Measurements from ENCODE around the gene NAT16. TPM values are rescaled to one million over a fixed set of nuclear protein-coding genes. Genes with fewer than 3 reads are reported as not detected.

Gene NAT16
- polyA plus RNA-seq, 1 donor from 2014 or later: 4.5 TPM

DNA sequence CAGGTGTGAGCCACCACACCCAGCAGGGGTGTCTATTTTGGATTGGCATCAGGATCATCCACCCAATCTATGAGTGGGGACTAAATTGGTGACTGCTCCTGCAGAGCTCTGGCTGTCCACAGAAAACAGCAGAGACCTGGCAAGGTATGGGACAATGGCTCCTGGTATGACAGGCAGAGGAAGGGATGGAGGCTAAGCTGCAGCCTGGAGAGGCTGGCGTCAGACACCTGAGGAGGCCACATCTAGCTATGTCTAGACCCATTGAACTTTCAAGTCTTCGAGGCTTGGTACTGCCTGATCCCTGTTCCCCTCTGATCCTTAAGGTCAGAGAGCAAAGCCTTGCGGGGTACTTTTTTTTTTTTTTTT is 56.4 kb downstream of the NAT16 start:
- no peaks in the 10 kb centered on the region for H3K9me3 ChIP-seq (ENCODE audit: low read length)
- no peak overlapping the region for H3K4me2 ChIP-seq (ENCODE audit: low read length)
- no peak overlapping the region for H3K27ac ChIP-seq (ENCODE audit: low read length)
- no peaks in the 10 kb centered on the region for H3K27me3 ChIP-seq (ENCODE audit: insufficient read depth, low read depth, low read length)
- H2AFZ ChIP-seq (ENCODE audit: low read depth, low read length): no peak overlapping the region
- no peak overlapping the region for H3K4me3 ChIP-seq (ENCODE audit: low read length)
- H3K36me3 ChIP-seq (ENCODE audit: insufficient read depth, low read length): no peaks in the 10 kb centered on the region
- no peaks in the 10 kb centered on the region for H3K9me2 ChIP-seq (ENCODE audit: insufficient read depth, low read length)
- H4K20me1 ChIP-seq (ENCODE audit: insufficient read depth): no peaks in the 10 kb centered on the region
- H3K79me2 ChIP-seq (replicated peaks; ENCODE audit: insufficient read depth, low read length): no peaks in the 10 kb centered on the region
- H3F3A ChIP-seq (ENCODE audit: insufficient read depth, low read length, poor library complexity, severe bottlenecking): no peaks in the 10 kb centered on the region
- TF ChIP-seq, protein P1, sequence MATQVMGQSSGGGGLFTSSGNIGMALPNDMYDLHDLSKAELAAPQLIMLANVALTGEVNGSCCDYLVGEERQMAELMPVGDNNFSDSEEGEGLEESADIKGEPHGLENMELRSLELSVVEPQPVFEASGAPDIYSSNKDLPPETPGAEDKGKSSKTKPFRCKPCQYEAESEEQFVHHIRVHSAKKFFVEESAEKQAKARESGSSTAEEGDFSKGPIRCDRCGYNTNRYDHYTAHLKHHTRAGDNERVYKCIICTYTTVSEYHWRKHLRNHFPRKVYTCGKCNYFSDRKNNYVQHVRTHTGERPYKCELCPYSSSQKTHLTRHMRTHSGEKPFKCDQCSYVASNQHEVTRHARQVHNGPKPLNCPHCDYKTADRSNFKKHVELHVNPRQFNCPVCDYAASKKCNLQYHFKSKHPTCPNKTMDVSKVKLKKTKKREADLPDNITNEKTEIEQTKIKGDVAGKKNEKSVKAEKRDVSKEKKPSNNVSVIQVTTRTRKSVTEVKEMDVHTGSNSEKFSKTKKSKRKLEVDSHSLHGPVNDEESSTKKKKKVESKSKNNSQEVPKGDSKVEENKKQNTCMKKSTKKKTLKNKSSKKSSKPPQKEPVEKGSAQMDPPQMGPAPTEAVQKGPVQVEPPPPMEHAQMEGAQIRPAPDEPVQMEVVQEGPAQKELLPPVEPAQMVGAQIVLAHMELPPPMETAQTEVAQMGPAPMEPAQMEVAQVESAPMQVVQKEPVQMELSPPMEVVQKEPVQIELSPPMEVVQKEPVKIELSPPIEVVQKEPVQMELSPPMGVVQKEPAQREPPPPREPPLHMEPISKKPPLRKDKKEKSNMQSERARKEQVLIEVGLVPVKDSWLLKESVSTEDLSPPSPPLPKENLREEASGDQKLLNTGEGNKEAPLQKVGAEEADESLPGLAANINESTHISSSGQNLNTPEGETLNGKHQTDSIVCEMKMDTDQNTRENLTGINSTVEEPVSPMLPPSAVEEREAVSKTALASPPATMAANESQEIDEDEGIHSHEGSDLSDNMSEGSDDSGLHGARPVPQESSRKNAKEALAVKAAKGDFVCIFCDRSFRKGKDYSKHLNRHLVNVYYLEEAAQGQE (IDR thresholded peaks at IDR 0.05; ENCODE audit: borderline replicate concordance): no peak
- TF ChIP-seq SMC3 (conservative IDR thresholded peaks at IDR 0.05; ENCODE audit: poor library complexity) (no peak), MXI1 (conservative IDR thresholded peaks at IDR 0.05; ENCODE audit: poor library complexity, severe bottlenecking) (no peak), EP300 (conservative IDR thresholded peaks at IDR 0.05; ENCODE audit: poor library complexity, severe bottlenecking) (no peak), POLR2AphosphoS5 (IDR thresholded peaks at IDR 0.05) (no peak), TAF1 (IDR thresholded peaks at IDR 0.05; ENCODE audit: low read depth) (no peak), EZH2 (IDR thresholded peaks at IDR 0.05; ENCODE audit: borderline replicate concordance, insufficient read depth, low read length, poor library complexity, severe bottlenecking) (no peak), RAD21 (conservative IDR thresholded peaks at IDR 0.05) (no peak)
- TF ChIP-seq, protein P2, sequence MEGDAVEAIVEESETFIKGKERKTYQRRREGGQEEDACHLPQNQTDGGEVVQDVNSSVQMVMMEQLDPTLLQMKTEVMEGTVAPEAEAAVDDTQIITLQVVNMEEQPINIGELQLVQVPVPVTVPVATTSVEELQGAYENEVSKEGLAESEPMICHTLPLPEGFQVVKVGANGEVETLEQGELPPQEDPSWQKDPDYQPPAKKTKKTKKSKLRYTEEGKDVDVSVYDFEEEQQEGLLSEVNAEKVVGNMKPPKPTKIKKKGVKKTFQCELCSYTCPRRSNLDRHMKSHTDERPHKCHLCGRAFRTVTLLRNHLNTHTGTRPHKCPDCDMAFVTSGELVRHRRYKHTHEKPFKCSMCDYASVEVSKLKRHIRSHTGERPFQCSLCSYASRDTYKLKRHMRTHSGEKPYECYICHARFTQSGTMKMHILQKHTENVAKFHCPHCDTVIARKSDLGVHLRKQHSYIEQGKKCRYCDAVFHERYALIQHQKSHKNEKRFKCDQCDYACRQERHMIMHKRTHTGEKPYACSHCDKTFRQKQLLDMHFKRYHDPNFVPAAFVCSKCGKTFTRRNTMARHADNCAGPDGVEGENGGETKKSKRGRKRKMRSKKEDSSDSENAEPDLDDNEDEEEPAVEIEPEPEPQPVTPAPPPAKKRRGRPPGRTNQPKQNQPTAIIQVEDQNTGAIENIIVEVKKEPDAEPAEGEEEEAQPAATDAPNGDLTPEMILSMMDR (IDR thresholded peaks at IDR 0.05; ENCODE audit: poor library complexity, severe bottlenecking): no peak
- no peak overlapping the region for H3K9ac ChIP-seq (ENCODE audit: low read length)

DNA sequence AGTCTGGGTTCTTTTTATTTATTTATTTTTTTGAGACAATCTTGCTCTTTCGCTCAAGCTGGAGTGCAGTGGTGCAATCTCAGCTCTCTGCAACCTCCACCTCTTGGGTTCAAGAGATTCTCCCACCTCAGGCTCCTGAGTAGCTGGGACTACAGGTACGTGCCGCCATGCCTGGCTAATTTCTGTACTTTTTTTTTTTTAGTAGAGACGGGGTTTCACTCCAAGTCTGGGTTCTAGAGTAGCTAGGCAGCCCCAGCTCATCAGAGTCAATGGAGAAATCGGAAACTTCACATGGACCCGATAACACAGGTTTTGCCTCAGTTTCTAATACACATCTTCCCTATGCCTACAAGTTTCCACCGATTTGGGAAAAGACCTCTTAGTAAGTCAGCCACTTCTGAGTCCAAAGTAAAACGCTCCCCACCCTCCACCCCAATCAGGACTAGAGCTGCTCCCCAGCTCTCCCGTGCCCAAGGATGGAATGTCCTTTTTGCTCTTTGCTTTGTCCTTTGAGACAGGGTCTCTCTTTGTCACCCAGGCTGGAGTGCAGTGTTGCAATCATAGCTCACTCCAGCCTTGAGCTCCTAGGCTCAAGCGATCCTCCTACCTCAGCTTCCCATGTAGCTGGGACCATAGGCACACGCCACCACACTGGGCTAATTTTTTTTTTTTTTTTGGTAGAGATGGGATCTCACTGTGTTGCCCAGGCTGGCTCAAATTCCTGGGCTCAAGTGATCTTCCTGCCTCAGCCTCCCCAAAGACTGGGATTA is 57.0 kb downstream of the NAT16 start:
- H3K9me3 ChIP-seq (ENCODE audit: low read length): no peaks in the 10 kb centered on the region
- H3K9ac ChIP-seq (ENCODE audit: low read length): no peak overlapping the region
- H4K20me1 ChIP-seq (ENCODE audit: insufficient read depth): no peaks in the 10 kb centered on the region
- no peaks in the 10 kb centered on the region for H3K79me2 ChIP-seq (replicated peaks; ENCODE audit: insufficient read depth, low read length)
- H3K36me3 ChIP-seq (ENCODE audit: insufficient read depth, low read length): no peaks in the 10 kb centered on the region
- no peaks in the 10 kb centered on the region for H3K9me2 ChIP-seq (ENCODE audit: insufficient read depth, low read length)
- H3K27ac ChIP-seq (ENCODE audit: low read length): no peak overlapping the region
- TF ChIP-seq, protein P2 (IDR thresholded peaks at IDR 0.05; ENCODE audit: poor library complexity, severe bottlenecking): no peak
- TF ChIP-seq TAF1 (IDR thresholded peaks at IDR 0.05; ENCODE audit: low read depth) (no peak), EP300 (conservative IDR thresholded peaks at IDR 0.05; ENCODE audit: poor library complexity, severe bottlenecking) (no peak), EZH2 (IDR thresholded peaks at IDR 0.05; ENCODE audit: borderline replicate concordance, insufficient read depth, low read length, poor library complexity, severe bottlenecking) (no peak), RAD21 (conservative IDR thresholded peaks at IDR 0.05) (no peak), MXI1 (conservative IDR thresholded peaks at IDR 0.05; ENCODE audit: poor library complexity, severe bottlenecking) (no peak), POLR2AphosphoS5 (IDR thresholded peaks at IDR 0.05) (no peak)
- TF ChIP-seq, protein P1 (IDR thresholded peaks at IDR 0.05; ENCODE audit: borderline replicate concordance): no peak
- no peaks in the 10 kb centered on the region for H3F3A ChIP-seq (ENCODE audit: insufficient read depth, low read length, poor library complexity, severe bottlenecking)
- no peak overlapping the region for H3K4me2 ChIP-seq (ENCODE audit: low read length)
- no peak overlapping the region for H2AFZ ChIP-seq (ENCODE audit: low read depth, low read length)
- H3K27me3 ChIP-seq (ENCODE audit: insufficient read depth, low read depth, low read length): no peaks in the 10 kb centered on the region
- no peak overlapping the region for H3K4me3 ChIP-seq (ENCODE audit: low read length)
